Ovary (tissue), 9 donors: ENCODE results near the gene SRMS. TPM values are rescaled to one million over a fixed set of nuclear protein-coding genes. Genes with fewer than 3 reads are reported as not detected.
"Not testable (repeated sequence)": the region's sequence is repeated elsewhere in the genome, so short reads cannot be mapped to it uniquely, and the experiment has no call there.

Experiments
- DNase-seq, 5 donors: peaks; one replicate each; pipeline ENCODE4 v3.0.0-alpha.2; 2019 to 2020
- H3K27ac ChIP-seq, 2 donors: fragments of 200-600 bp; one replicate each; pipeline versions ENCODE4 v1.5.1 to v1.8.0; 2019 to 2022
- H3K27me3 ChIP-seq: fragments of 200-600 bp; one replicate; pipeline ENCODE4 v1.8.0; 2022
- H3K36me3 ChIP-seq: fragments of 200-600 bp; sonication (generic); one replicate; pipeline ENCODE4 v1.5.1; 2019
- H3K4me1 ChIP-seq: one replicate; pipeline ENCODE4 v1.8.1; 2013; ENCODE audit warnings: mild to moderate bottlenecking, moderate library complexity; ENCODE audit not compliant: insufficient read depth
- H3K4me3 ChIP-seq: fragments of 200-600 bp; sonication (generic); one replicate; pipeline ENCODE4 v1.5.1; 2017
- H3K9me3 ChIP-seq, 2 donors: fragments of 200-600 bp in 1 of 2; sonication (generic) in 1 of 2; one replicate each; pipeline versions ENCODE4 v1.5.1 to v1.8.1; 2013 to 2019; ENCODE audit warnings: mild to moderate bottlenecking in 1 of 2, moderate library complexity in 1 of 2
- CTCF ChIP-seq, 3 donors: fragments of 450-650 bp in 2 of 3; fragments of 200-600 bp in 1 of 3; IDR thresholded peaks; one replicate each; pipeline versions ENCODE4 v1.5.1 to v1.8.0; 2016 to 2022; ENCODE audit warnings: antibody characterized with exemption in 3 of 3, mild to moderate bottlenecking in 1 of 3
- EP300 ChIP-seq: sonication (generic); formaldehyde crosslinking; IDR thresholded peaks from one replicate; pipeline ENCODE4 v1.6.1; 2017; ENCODE audit warnings: antibody characterized with exemption
- POLR2A ChIP-seq: fragments of 450-650 bp; IDR thresholded peaks from one replicate; pipeline ENCODE4 v1.6.1; 2017; ENCODE audit warnings: antibody characterized with exemption, mild to moderate bottlenecking, moderate library complexity
- WGBS, 3 donors: extraction: QIAGEN DNeasy Blood & Tissue Kit in 1 of 3; methylation state at CpG; one replicate each; pipeline versions ENCODE4 v1.1.5 to v1.1.7; 2013 to 2017; 5-methylcytosine and 5-hydroxymethylcytosine counted together
- intact Hi-C, 4 donors: fragments of 100-400 bp; cut with DNase I; formaldehyde crosslinking; loops; one replicate each; pipeline versions ENCODE4 v1.11.0 to v1.15.1; 2022 to 2023
- polyA plus RNA-seq, 2 donors: library from polyadenylated mRNA; stranded (reverse); fragments of 200-250 nt in 1 of 2; fragments of 350-450 nt in 1 of 2; fragmentation: Illumina TruSeq in 1 of 2; extraction: RNeasy Lipid Tissue Mini Kit (QIAGEN cat#74804) in 1 of 2; gene quantifications; one replicate each; pipeline ENCODE4 v1.2.3, GENCODE V29; 2013 to 2014
- total RNA-seq, 7 donors: library from RNA; depleted of rRNA in 2 of 7; stranded (reverse); fragments of >200 nt in 2 of 7; fragmentation: NEBNext Ultra II Directional in 3 of 7; extraction: Animal tissue kit (Norgen Biotek cat#: 25700) in 3 of 7; gene quantifications; one replicate each; pipeline versions ENCODE4 v1.1.0 to v1.2.4, GENCODE V29; 2016 to 2023
- donor health status: DM: no; HTN: no; CAD: no; lungs with moderate emphysema.
- donor health status: DM: no; HTN: no; CAD: no.
- donor health status: Bipolar disorder and iron deficiency.
- donor health status: DM: yes; HTN: yes; CAD: no.
- donor health status: DM: no; HTN: no; CAD: no.
- donor health status: DM: yes; HTN: yes; CAD: no.

The SRMS gene
- total and polyA plus RNA-seq, 9 donors: not detected

- no peaks in the 10 kb centered on the region for H3K36me3 ChIP-seq
Observed at GRCh38 chr20:63562461-63563224, 15.1 kb upstream of the SRMS start.

GRCh38 chr20:63561624-63562396 lies 14.3 kb upstream of the SRMS start:
- H3K9me3 ChIP-seq: no peaks in the 10 kb centered on the region

More at GRCh38 chr20:63562461-63563224, 15.1 kb upstream of the SRMS start:
- DNase-seq: no peak
- Histone ChIP-seq H3K4me3 (no peak overlapping the region), H3K9me3 (no peaks in the 10 kb centered on the region), H3K27me3 (no peaks in the 10 kb centered on the region), H3K27ac (no peak overlapping the region), H3K4me1 (no peaks in the 10 kb centered on the region)
- no peak for TF ChIP-seq POLR2A
- no peak for TF ChIP-seq EP300
- TF ChIP-seq CTCF (IDR thresholded peaks at IDR 0.05): no peak
- intact Hi-C loops: no loop called here
- 91 to 92% (median 92%) methylated on average over 54 of the region's 54 CpGs for WGBS, 3 donors

GRCh38 chr20:63560856-63561609 lies 13.5 kb upstream of the SRMS start:
- no peak overlapping the region for H3K27ac ChIP-seq
- DNase-seq: no peak
- 88 to 91% (median 88%) methylated on average over 26 of the region's 26 CpGs for WGBS, 3 donors
- TF ChIP-seq EP300 (no peak), POLR2A (no peak), CTCF (IDR thresholded peaks at IDR 0.05) (no peak)
- intact Hi-C loops: no loop called here
- no peaks in the 10 kb centered on the region for H3K27me3 ChIP-seq
- no peaks in the 10 kb centered on the region for H3K36me3 ChIP-seq
- H3K4me1 ChIP-seq: no peaks in the 10 kb centered on the region
- no peaks in the 10 kb centered on the region for H3K9me3 ChIP-seq
- H3K4me3 ChIP-seq: no peak overlapping the region

More at GRCh38 chr20:63561624-63562396, 14.3 kb upstream of the SRMS start:
- Histone ChIP-seq H3K27ac (no peak overlapping the region), H3K36me3 (no peaks in the 10 kb centered on the region), H3K4me1 (no peaks in the 10 kb centered on the region), H3K4me3 (no peak overlapping the region), H3K27me3 (no peaks in the 10 kb centered on the region)
- no peak for TF ChIP-seq CTCF (IDR thresholded peaks at IDR 0.05)
- no peak for TF ChIP-seq POLR2A
- no peak for TF ChIP-seq EP300
- intact Hi-C loops: no loop called here
- 86 to 89% (median 88%) methylated on average over 31 to 36 of the region's 36 CpGs for WGBS, 3 donors
- DNase-seq: no peak

GRCh38 chr20:63560333-63560805 lies 12.8 kb upstream of the SRMS start:
- Histone ChIP-seq H3K4me1 (no peaks in the 10 kb centered on the region), H3K4me3 (no peak overlapping the region), H3K9me3 (no peaks in the 10 kb centered on the region), H3K27me3 (no peaks in the 10 kb centered on the region), H3K27ac (no peak overlapping the region), H3K36me3 (no peaks in the 10 kb centered on the region)
- DNase-seq: no peak
- no peak for TF ChIP-seq CTCF (IDR thresholded peaks at IDR 0.05)
- TF ChIP-seq POLR2A: no peak
- TF ChIP-seq EP300: no peak
- 92 to 98% (median 94%) methylated on average over 16 of the region's 16 CpGs for WGBS, 3 donors
- intact Hi-C loops: no loop called here

GRCh38 chr20:63559485-63560332 lies 12.2 kb upstream of the SRMS start:
- WGBS, 3 donors: 93 to 96% (median 94%) methylated on average over 31 of the region's 31 CpGs
- H3K27me3 ChIP-seq, DNase-seq, H3K4me1 ChIP-seq, H3K4me3 ChIP-seq, H3K27ac ChIP-seq, H3K9me3 ChIP-seq, H3K36me3 ChIP-seq: not testable (repeated sequence)
- intact Hi-C loops: loop anchor here in 1 of 4 donors (10.0 kb wide), 1 partner anchor 325 kb away; no protein-coding TSS in a partner anchor
